OCI-LY7 (cell line): Measurements from ENCODE around the gene ZDHHC5.

ENCODE experiments used
- CTCF ChIP-seq: fragments of 200-600 bp; sonication (generic); conservative IDR thresholded peaks from 2 replicates; pipeline ENCODE4 v1.5.1; 2014; ENCODE audit warnings: mild to moderate bottlenecking, antibody characterized with exemption, low read length, moderate library complexity, mixed read lengths
- EZH2phosphoT487 ChIP-seq: fragments of 200-600 bp; sonication (generic); IDR thresholded peaks from 2 replicates; pipeline ENCODE4 v1.6.1; 2018; ENCODE audit warnings: low read depth, borderline replicate concordance, mild to moderate bottlenecking, mixed run types, antibody characterized with exemption, low read length, moderate library complexity, mixed read lengths

GRCh38 chr11:57729479-57729878 lies 61.6 kb downstream of the ZDHHC5 start:
- TF ChIP-seq CTCF (no peak), EZH2phosphoT487 (no peak)
